K562 (cell line): ENCODE data around the gene C16orf95. TPM values are rescaled to one million over a fixed set of nuclear protein-coding genes. Genes with fewer than 3 reads are reported as not detected.

Source experiments
- ATAC-seq: fragments of 200-7000 bp; cut with Tn5 transposase; 3 replicates; pipeline ENCODE4 v1.9.1; 2020; ENCODE audit warnings: moderate library complexity
- BruUV-seq: library from RNA; stranded (reverse); fragments of 400-500 nt; replicated peaks from 2 replicates; lab custom pipeline; 2021; lab: Mats Ljungman, UMichigan
- CTCF ChIA-PET: fragments of 300-600 bp; formaldehyde crosslinking; extraction: SDS; loops from one replicate; lab custom pipeline; 2021; ENCODE audit warnings: low intra/inter-chr PET ratio; lab: Yijun Ruan, JAX
- POLR2A ChIA-PET: fragments of 300-600, 350-650 bp; sonication (Branson Sonifier 250); formaldehyde crosslinking; extraction: SDS; loops from one replicate; lab custom pipeline; 2021; ENCODE audit warnings: antibody characterized with exemption, inconsistent platforms; lab: Yijun Ruan, JAX
- DNase-seq, 4 experiments: peaks; one replicate each; pipeline versions ENCODE4 v3.0.0 to v3.0.0-alpha.2; 2011 to 2018; ENCODE audit warnings: low spot score in 3 of 4, mixed read lengths in 3 of 4; ENCODE audit errors: extremely low read depth in 1 of 4
- FAIRE-seq: peaks from 2 replicates; lab custom pipeline; 2011; peaks lifted over from hg19 to GRCh38; lab: Jason Lieb, UNC
- H2AFZ ChIP-seq: 2 replicates; pipeline ENCODE4 v1.6.0; 2011; ENCODE audit warnings: low read depth, low read length, control low read depth, inconsistent platforms
- H3K27ac ChIP-seq: fragments of 200-600 bp; 3 replicates; pipeline ENCODE4 v1.8.0; 2011; ENCODE audit warnings: low read depth, mild to moderate bottlenecking, control low read depth, inconsistent platforms, low read length, moderate library complexity, mixed read lengths; ENCODE audit errors: extremely low read depth
- H3K27me3 ChIP-seq, 2 experiments: fragments of 300-600 bp in 1 of 2; 2 replicates in 1 of 2; 3 replicates in 1 of 2; pipeline versions ENCODE4 v1.6.0 to v1.8.0; 2011; ENCODE audit warnings: inconsistent platforms in 2 of 2, low read length in 2 of 2, mild to moderate bottlenecking in 1 of 2, mixed read lengths in 1 of 2, moderate library complexity in 1 of 2; ENCODE audit not compliant: control insufficient read depth in 2 of 2, insufficient read depth in 2 of 2
- H3K36me3 ChIP-seq: fragments of 300-600 bp; 3 replicates; pipeline ENCODE4 v1.8.0; 2011; ENCODE audit warnings: mild to moderate bottlenecking, low read length, inconsistent platforms; ENCODE audit not compliant: control insufficient read depth, insufficient read depth
- H3K4me1 ChIP-seq, 2 experiments: fragments of 200-600 bp in 1 of 2; replicated peaks in 1 of 2; 2 replicates in 1 of 2; 3 replicates in 1 of 2; pipeline versions ENCODE4 v1.5.1 to v1.8.0; 2011; ENCODE audit warnings: inconsistent platforms in 2 of 2, low read length in 2 of 2, mild to moderate bottlenecking in 1 of 2, mixed read lengths in 1 of 2, moderate library complexity in 1 of 2; ENCODE audit not compliant: control insufficient read depth in 2 of 2, insufficient read depth in 2 of 2
- H3K4me2 ChIP-seq: 2 replicates; pipeline ENCODE4 v1.6.1; 2011; ENCODE audit warnings: low read length, control low read depth, inconsistent platforms, mixed read lengths; ENCODE audit not compliant: insufficient read depth
- H3K4me3 ChIP-seq: fragments of 200-600 bp; sonication (generic), shearing (Covaris generic); 2 replicates; pipeline ENCODE4 v1.5.1; 2016; ENCODE audit warnings: control low read depth, inconsistent platforms
- H3K79me2 ChIP-seq: fragments of 200-600 bp; 3 replicates; pipeline ENCODE4 v1.8.0; 2011; ENCODE audit warnings: low read length, inconsistent platforms; ENCODE audit not compliant: control insufficient read depth, insufficient read depth
- H3K9ac ChIP-seq, 2 experiments: 2 replicates each; pipeline versions ENCODE4 v1.6.0 to v1.6.1; 2011; ENCODE audit warnings: low read depth in 2 of 2, low read length in 2 of 2, control low read depth in 1 of 2, inconsistent platforms in 1 of 2, mild to moderate bottlenecking in 1 of 2, mixed read lengths in 1 of 2; ENCODE audit not compliant: insufficient read depth in 1 of 2
- H3K9me1 ChIP-seq: one replicate; pipeline ENCODE4 v1.6.0; 2011; ENCODE audit warnings: inconsistent platforms, mild to moderate bottlenecking, low read length, moderate library complexity; ENCODE audit not compliant: control insufficient read depth, insufficient read depth
- H3K9me3 ChIP-seq: replicated peaks from 2 replicates; pipeline ENCODE4 v1.5.1; 2011; ENCODE audit warnings: low read depth, low read length, inconsistent platforms; ENCODE audit not compliant: control insufficient read depth, insufficient read depth
- H4K20me1 ChIP-seq: replicated peaks from 2 replicates; pipeline ENCODE4 v1.6.1; 2011; ENCODE audit warnings: low read length, inconsistent platforms, mixed read lengths; ENCODE audit not compliant: control insufficient read depth, insufficient read depth
- DNMT1 ChIP-seq: fragments of 450-650 bp; IDR thresholded peaks from 2 replicates; pipeline ENCODE4 v1.6.1; 2016; ENCODE audit warnings: antibody characterized with exemption, mild to moderate bottlenecking
- ESRRA ChIP-seq: fragments of 450-650 bp; IDR thresholded peaks from 2 replicates; pipeline ENCODE4 v1.6.1; 2014; ENCODE audit warnings: low read depth, mild to moderate bottlenecking, moderate library complexity, borderline replicate concordance
- KAT8 ChIP-seq: fragments of 450-650 bp; IDR thresholded peaks from 2 replicates; pipeline ENCODE4 v1.6.1; 2016; ENCODE audit warnings: low read depth, mild to moderate bottlenecking
- MCM2 ChIP-seq: fragments of 450-650 bp; IDR thresholded peaks from 2 replicates; pipeline ENCODE4 v1.6.1; 2017; ENCODE audit warnings: low read depth, mild to moderate bottlenecking
- MED1 ChIP-seq: sonication (generic); formaldehyde crosslinking; IDR thresholded peaks from 2 replicates; pipeline ENCODE4 v1.8.1; 2023; ENCODE audit warnings: missing genetic modification reagents, borderline replicate concordance
- PRPF4 ChIP-seq: fragments of 200-400 bp; formaldehyde crosslinking; IDR thresholded peaks from one replicate; pipeline ENCODE4 v1.6.1; 2017; ENCODE audit warnings: low read length, low read depth, mild to moderate bottlenecking; ENCODE audit not compliant: insufficient read depth, poor library complexity, severe bottlenecking
- PTTG1 ChIP-seq: fragments of 450-650 bp; IDR thresholded peaks from 2 replicates; pipeline ENCODE4 v1.6.1; 2016; ENCODE audit warnings: low read depth, mild to moderate bottlenecking, missing genetic modification characterization, missing compliant biosample characterization
- SAFB ChIP-seq: fragments of 200-400 bp; formaldehyde crosslinking; IDR thresholded peaks from 2 replicates; pipeline ENCODE4 v1.6.1; 2017; ENCODE audit warnings: low read depth, low read length, borderline replicate concordance
- ZNF124 ChIP-seq: sonication (generic); formaldehyde crosslinking; IDR thresholded peaks from 2 replicates; pipeline ENCODE4 v1.8.1; 2022; ENCODE audit warnings: missing genetic modification reagents
- WGBS: fragments of 100-300 bp; shearing (Covaris generic); methylation state at CpG from one replicate; pipeline ENCODE4 v1.1.6; 2016; ENCODE audit warnings: low coverage, mixed read lengths; ENCODE audit not compliant: insufficient coverage; ENCODE audit errors: missing lambda C conversion rate; 5-methylcytosine and 5-hydroxymethylcytosine counted together
- in situ Hi-C: fragments of 300-500 bp; cut with MboI; formaldehyde crosslinking; loops from 4 replicates; pipeline ENCODE4 v1.15.0; 2018; ENCODE audit warnings: inconsistent platforms, mixed read lengths
- intact Hi-C: fragments of 100-400 bp; cut with micrococcal nuclease; formaldehyde crosslinking; loops from 2 replicates; pipeline ENCODE4 v1.14.2; 2022
- polyA plus RNA-seq, 8 experiments: library from polyadenylated mRNA; depleted of rRNA in 4 of 8; stranded (reverse) in 5 of 8; unstranded in 3 of 8; fragments of >200 nt; fragmentation: Nextera tagmentation in 2 of 8; fragmentation: Illumina TruSeq in 1 of 8; extraction: Ambion mirVana in 2 of 8; extraction: Trizol in 1 of 8; gene quantifications; 2 replicates each; pipeline versions ENCODE4 v1.2.1 to v1.2.3, GENCODE V29; 2011 to 2014; ENCODE audit warnings: inconsistent platforms in 1 of 8, missing spikeins in 1 of 8
- total RNA-seq, 7 experiments: library from RNA; depleted of rRNA in 6 of 7; stranded (reverse); fragments of >200 nt in 6 of 7; fragmentation: Illumina TruSeq in 2 of 7; extraction: Trizol in 2 of 7; gene quantifications; 2 replicates each; pipeline versions ENCODE4 v1.2.1 to v1.2.3, GENCODE V29; 2011 to 2021; ENCODE audit warnings: low replicate concordance in 1 of 7
- TF ChIP-seq, protein P1 (sequence below): sonication (generic); formaldehyde crosslinking; IDR thresholded peaks from 2 replicates; pipeline ENCODE4 v1.8.0; 2022; ENCODE audit warnings: missing genetic modification reagents, mild to moderate bottlenecking, borderline replicate concordance
- TF ChIP-seq, protein P2 (sequence below): fragments of 250-450 bp; sonication (Bioruptor Pico); IDR thresholded peaks from 2 replicates; pipeline ENCODE4 v1.4.0; 2020; ENCODE audit warnings: mild to moderate bottlenecking, moderate library complexity, borderline replicate concordance

The C16orf95 gene
- total and polyA plus RNA-seq, 9 of the 15 experiments (the other 6 are each of a cell fraction or from before 2014, with no cell fraction given) = 6.5 to 20.5 (median 9.4) TPM

DNA sequence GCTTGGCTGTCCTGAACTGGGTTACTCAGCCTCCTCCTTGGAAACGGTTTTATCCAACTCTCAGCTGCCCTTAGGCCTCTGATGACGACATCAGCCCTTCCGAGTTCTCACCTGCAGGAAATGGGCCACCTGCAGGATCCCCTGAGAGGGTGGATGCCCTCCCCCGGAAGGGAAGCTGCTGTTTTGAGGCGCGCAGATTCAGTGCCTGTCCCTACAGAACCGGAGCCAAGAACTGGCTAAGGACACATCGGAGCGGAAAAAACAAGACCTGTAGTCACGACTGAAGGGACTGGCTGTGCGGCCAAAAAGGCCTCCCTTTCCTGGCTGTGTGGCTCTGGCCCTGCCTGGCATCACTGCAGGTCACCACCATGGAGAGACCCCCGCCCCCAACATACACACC lies 11.7 kb upstream of the C16orf95 start:
- H3K4me2 ChIP-seq = no peak overlapping the region
- H3K79me2 ChIP-seq = no peaks in the 10 kb centered on the region; the same call in 2 of the 3 replicates
- no peak overlapping the region for H3K9ac ChIP-seq
- POLR2A ChIA-PET = interaction anchor here (0.6 to 1.3 kb wide), 4 partner anchors 10 to 31 kb away, joined by 3 to 4 read pairs (median 3); partner anchors contain the start of gene C16orf95
- H3K9me1 ChIP-seq = peaks cover 3% of the 10 kb centered on the region
- H4K20me1 ChIP-seq = peaks cover 11% of the 10 kb centered on the region; the same call in 1 of the 2 replicates
- ATAC-seq = no peak
- no peak overlapping the region for H3K27ac ChIP-seq
- H3K36me3 ChIP-seq = peaks cover 60% of the 10 kb centered on the region; the same call in 2 of the 3 replicates
- WGBS = 83% methylated on average over 12 of the region's 12 CpGs
- H2AFZ ChIP-seq = no peak overlapping the region
- H3K9me3 ChIP-seq = no peaks in the 10 kb centered on the region
- H3K4me3 ChIP-seq = no peak overlapping the region
- CTCF ChIA-PET = no interaction called here
- no TSS peak for BruUV-seq
- intact Hi-C loops = loop anchor here (10.0 kb wide), 1 partner anchor 306 kb away; no protein-coding TSS in a partner anchor
- FAIRE-seq = no peak
- TF ChIP-seq, protein P1, sequence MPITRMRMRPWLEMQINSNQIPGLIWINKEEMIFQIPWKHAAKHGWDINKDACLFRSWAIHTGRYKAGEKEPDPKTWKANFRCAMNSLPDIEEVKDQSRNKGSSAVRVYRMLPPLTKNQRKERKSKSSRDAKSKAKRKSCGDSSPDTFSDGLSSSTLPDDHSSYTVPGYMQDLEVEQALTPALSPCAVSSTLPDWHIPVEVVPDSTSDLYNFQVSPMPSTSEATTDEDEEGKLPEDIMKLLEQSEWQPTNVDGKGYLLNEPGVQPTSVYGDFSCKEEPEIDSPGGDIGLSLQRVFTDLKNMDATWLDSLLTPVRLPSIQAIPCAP = no peak
- TF ChIP-seq ZNF124 (CRISPR knock-in tag) (no peak), KAT8 (no peak), MED1 (no peak), SAFB (no peak), DNMT1 (no peak), PTTG1 (no peak), MCM2 (no peak), PRPF4 (no peak), ESRRA (no peak)
- TF ChIP-seq, protein P2, sequence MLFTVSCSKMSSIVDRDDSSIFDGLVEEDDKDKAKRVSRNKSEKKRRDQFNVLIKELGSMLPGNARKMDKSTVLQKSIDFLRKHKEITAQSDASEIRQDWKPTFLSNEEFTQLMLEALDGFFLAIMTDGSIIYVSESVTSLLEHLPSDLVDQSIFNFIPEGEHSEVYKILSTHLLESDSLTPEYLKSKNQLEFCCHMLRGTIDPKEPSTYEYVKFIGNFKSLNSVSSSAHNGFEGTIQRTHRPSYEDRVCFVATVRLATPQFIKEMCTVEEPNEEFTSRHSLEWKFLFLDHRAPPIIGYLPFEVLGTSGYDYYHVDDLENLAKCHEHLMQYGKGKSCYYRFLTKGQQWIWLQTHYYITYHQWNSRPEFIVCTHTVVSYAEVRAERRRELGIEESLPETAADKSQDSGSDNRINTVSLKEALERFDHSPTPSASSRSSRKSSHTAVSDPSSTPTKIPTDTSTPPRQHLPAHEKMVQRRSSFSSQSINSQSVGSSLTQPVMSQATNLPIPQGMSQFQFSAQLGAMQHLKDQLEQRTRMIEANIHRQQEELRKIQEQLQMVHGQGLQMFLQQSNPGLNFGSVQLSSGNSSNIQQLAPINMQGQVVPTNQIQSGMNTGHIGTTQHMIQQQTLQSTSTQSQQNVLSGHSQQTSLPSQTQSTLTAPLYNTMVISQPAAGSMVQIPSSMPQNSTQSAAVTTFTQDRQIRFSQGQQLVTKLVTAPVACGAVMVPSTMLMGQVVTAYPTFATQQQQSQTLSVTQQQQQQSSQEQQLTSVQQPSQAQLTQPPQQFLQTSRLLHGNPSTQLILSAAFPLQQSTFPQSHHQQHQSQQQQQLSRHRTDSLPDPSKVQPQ (CRISPR knock-in tag) = no peak
- no peak for DNase-seq
- H3K27me3 ChIP-seq = no peaks in the 10 kb centered on the region
- peaks cover 0 to 19% of the 10 kb centered on the region in 2 experiments; a peak in 2 of 5 replicates for H3K4me1 ChIP-seq
- in situ Hi-C loops = no loop called here
